OCI-LY7 (cell line): ENCODE measurements around the gene CDT1.

ENCODE experiments used
- EZH2phosphoT487 ChIP-seq: fragments of 200-600 bp; sonication (generic); IDR thresholded peaks from 2 replicates; pipeline ENCODE4 v1.6.1; 2018; ENCODE audit warnings: low read depth, borderline replicate concordance, mild to moderate bottlenecking, mixed run types, antibody characterized with exemption, low read length, moderate library complexity, mixed read lengths
- TF ChIP-seq, protein P1 (sequence below): fragments of 200-600 bp; sonication (generic); conservative IDR thresholded peaks from 2 replicates; pipeline ENCODE4 v1.5.1; 2014; ENCODE audit warnings: mild to moderate bottlenecking, antibody characterized with exemption, low read length, moderate library complexity, mixed read lengths

GRCh38 chr16:88844419-88845036, 40.9 kb downstream of the CDT1 start:
- TF ChIP-seq, protein P1, sequence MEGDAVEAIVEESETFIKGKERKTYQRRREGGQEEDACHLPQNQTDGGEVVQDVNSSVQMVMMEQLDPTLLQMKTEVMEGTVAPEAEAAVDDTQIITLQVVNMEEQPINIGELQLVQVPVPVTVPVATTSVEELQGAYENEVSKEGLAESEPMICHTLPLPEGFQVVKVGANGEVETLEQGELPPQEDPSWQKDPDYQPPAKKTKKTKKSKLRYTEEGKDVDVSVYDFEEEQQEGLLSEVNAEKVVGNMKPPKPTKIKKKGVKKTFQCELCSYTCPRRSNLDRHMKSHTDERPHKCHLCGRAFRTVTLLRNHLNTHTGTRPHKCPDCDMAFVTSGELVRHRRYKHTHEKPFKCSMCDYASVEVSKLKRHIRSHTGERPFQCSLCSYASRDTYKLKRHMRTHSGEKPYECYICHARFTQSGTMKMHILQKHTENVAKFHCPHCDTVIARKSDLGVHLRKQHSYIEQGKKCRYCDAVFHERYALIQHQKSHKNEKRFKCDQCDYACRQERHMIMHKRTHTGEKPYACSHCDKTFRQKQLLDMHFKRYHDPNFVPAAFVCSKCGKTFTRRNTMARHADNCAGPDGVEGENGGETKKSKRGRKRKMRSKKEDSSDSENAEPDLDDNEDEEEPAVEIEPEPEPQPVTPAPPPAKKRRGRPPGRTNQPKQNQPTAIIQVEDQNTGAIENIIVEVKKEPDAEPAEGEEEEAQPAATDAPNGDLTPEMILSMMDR: peak; percentile 37; the same call in 1 of the 2 replicates
- TF ChIP-seq EZH2phosphoT487: no peak
